ENCODE measurements around the gene PHLDB1.
"Not testable (repeated sequence)": the region's sequence is repeated elsewhere in the genome, so short reads cannot be mapped to it uniquely, and the experiment has no call there.

PHLDB1 gene

DNA sequence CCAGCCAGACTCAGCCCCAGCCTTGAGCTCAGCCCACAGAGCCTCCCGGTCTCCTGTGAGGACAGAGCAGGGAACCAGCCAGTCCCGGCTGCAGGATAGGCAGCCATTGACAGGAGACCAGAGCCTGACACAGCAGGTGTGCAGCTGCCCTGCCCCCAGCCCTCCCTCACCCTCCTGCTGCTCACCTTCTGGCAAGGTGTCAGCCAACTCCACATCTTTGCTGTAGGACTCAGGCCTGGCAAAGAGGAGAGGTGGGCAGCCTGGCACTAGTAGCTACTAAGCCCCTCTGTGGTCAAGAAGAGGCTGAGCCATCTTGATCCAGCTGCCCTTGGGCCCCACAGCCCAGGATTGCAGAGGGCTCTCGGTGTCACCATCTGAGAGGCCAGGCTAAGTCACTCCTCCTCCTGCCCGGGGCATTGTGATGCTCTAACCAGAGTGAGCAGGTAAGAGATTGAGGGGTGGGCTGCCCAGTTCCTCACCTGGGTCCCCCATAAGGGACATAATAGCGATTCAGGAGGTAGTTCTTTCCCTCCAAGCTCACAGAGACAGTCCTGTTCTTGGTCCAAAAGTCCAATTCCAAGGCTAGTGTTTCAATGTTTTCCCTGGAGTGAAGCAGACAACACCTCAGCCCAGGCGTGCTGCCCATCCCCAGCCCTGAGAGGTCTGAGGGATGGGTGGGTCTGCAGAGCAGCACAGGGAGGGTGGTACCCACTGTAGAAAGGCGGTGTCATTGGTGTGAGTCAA lies 53.4 kb downstream of the PHLDB1 start:
- peak; percentile 60 for DNase-seq

DNA sequence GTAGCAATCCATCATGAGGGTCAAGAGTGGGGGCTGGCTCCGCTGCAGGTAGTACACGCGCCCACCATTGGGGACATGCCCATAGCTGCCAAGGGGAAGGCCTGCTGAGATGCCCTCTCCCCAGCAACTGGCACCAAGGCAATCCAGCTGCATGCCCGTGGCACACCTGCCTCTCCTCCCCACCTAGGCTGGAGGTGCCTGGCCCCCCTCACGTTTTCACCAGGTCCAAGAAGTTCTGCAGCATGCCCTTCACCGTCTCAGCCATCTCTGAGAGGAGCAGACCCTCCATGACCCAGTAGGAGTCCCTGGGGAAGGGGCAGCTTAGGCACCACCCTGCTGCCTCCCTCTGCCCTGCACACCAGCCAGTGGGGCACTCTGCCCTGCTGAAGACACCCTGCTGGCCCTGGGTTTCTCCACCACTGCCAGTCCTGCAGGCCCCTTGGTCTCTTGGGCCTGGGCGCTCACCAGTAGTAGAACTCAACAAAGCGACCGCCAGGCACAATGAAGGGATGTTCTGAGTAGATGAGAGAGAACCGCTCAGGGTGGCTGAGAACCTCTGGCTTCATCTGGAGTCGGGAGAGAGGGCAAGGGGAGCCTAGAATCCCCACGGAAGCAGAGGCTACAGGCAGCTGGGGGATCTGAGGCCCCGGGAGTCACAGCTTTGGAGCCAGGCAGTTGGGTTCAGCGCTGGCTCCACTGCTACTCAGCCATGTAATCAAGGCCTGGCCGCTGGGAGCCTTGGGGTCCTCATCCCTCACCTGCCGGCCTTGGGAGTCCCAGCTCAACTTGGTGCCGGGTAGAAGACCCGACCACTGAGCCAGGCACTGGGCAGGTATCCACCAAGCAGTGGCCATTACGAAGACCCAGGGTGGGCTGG lies 54.2 kb downstream of the PHLDB1 start:
- no peak for DNase-seq

DNA sequence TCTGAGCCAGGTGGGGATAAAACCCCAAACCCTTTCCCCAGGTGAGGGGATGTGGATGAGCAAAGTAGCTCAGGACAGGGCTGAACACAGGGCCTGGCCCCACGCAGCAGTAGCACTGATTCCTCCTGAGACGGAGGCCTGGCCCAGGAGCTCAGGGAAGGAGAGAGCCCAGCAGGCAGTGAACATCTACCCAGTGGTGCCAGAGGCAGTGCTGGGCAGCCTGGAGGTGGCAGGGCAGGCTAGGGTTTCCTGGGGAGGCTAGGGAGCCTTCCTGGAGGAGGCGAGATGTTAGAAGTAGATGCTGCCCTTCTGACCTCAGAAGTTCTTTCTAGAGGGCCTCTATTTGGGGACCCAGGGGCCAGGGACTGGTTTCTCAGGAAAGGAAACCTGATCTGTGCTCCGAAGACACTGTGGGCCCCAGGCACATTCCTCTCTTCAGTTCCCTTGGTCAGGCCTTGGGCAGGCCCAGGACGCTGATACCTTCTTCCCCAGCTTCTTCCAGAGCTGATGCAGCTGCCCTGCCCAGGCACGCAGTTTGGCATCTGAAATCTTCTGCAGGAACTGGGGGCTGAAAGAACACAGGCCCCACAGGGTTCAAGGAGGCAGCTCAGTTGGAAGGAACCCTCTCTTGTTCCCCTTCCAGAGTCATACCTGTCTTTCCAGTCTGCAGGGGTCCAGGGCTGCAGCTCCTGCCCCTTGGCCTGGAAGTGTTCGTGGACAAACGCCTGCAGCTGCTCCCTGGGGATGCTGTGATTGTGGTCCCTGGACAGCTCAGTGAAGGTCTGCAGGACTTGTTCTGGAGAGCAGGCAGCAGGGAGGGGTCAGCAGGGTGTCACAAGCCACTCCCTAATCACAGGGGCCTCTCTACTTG lies 55.2 kb downstream of the PHLDB1 start:
- DNase-seq, result no peak

- DNase-seq, result no peak
Observed at GRCh38 chr11:118663381-118663780, 56.0 kb downstream of the PHLDB1 start.

- no peak for DNase-seq
Observed at GRCh38 chr11:118663902-118664301, 56.5 kb downstream of the PHLDB1 start.

- DNase-seq, result no peak
Observed at GRCh38 chr11:118666371-118666770, 59.0 kb downstream of the PHLDB1 start.

DNA sequence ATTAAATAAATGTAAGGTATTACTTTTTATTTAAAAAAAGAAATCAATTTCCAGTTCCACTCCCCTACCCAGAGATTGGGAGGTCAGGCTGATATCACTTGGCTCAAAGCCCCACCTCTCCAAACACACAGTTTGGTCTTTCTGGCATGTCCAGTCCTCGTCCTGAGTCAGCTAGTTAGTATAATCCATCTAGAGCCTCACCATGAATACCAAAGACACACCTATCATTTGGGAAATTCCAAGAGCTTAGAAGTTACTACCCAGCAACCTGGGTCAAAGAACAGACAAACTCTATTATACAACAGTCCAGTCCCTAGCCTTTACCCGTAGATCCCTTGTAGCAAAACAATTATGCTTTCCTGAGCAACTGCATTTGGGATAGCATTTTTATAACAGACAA lies 62.6 kb downstream of the PHLDB1 start:
- no peak for DNase-seq

DNA sequence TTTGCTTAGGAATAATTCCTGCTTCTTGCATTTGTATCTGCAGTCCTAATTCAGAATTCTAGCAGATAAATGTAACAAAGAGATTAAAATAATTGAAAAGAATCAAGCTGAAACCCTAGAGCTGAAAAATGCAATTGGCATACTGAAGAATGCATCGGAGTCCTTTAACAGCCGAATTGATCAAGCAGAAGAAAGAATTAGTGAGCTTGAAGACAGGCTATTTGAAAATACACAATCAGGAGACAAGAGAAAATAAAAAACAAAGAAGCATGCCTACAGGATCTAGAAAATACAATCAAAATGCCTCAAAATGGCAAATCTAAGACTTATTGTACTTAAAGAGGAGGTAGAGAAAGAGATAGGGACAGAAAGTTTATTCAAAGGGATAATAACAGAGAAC lies 63.8 kb downstream of the PHLDB1 start:
- DNase-seq, result no peak

DNA sequence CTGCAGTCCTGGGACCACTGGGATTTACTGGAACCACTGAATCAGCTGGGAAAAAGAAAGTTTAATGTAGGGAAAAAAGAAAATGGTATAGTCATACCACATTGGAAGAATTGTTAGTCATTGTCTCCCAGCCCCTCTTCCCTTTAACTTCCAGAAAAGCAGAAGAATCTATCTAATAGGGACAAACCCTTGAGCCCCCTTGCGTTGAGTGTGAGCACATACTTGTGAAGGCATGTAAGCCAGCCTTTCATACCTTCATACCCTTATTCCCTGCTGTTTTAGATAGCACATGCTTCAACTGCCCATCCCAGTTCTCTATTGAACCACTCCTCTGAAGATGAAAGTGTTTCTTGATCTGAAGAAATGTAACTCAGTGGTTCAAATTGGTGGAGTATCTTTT lies 65.4 kb downstream of the PHLDB1 start:
- no peak for DNase-seq

DNA sequence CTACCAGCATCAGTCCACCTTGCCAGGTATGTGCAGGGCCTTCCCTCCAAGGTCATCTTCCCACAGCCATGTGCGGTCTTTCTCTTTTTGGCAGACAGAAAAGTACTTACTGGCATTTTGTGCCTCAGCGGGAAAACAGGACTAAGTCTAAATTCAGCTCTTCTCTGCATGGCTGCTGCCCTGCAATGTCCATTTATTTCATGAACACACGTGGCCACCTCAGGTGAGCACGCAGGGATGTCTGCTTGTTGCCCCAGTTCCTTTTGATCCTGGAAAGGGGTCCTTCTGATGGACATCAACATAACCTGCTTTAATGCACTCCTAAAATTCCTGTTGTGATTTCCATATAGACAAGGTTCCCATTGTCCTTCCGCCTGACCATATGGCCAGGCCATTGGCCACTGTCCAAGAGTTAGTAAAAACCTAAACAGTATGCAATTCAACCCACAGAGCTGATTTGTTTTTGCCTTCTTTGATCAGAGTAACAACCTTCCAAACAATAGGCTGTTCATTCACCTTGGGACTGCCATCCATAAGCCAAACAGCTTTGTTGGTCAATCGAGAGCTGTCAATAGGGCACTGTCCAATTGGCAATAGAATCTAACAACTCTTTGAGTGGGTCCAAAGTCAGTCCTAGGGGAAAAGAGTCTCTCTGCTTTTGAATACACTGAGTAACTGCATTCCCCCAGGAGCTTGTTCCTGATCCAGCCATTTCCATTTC lies 66.1 kb downstream of the PHLDB1 start:
- no peak for DNase-seq

DNA sequence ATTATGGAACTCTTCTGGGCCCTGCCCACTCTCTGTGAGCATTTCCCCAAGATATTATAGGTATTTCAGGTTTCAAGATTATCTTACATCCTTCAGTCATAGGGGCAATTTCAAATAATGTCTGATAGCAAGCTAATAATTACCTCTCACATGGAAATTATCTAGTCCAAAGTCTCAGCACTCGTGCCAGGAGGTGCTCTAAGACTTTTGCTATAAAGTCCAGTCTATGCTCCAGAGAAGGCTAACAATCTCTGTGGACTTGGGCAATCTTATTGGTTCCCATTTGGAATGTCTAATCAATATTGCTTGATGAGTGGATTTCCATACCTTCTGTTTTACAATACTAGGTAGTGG lies 66.6 kb downstream of the PHLDB1 start:
- DNase-seq, result no peak

DNA sequence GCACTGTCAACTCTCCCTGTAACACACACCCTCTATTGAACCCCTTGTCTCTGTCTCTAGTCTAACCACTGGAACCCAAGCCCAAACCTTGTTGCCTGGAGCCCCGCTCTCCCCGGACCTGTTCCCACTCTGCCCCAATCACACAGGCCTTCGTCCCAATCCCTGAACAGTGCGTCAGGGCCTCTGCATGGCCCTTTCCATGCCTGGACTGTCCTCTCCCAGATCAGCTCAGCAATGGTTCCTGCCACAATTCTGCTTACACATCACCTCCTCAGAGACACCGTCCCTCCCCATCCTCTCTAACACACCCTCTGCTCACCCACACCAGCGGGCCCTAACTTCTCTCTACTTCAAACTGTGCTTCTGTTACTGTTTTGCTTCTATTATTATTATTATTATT lies 70.6 kb downstream of the PHLDB1 start:
- no peak for DNase-seq

DNA sequence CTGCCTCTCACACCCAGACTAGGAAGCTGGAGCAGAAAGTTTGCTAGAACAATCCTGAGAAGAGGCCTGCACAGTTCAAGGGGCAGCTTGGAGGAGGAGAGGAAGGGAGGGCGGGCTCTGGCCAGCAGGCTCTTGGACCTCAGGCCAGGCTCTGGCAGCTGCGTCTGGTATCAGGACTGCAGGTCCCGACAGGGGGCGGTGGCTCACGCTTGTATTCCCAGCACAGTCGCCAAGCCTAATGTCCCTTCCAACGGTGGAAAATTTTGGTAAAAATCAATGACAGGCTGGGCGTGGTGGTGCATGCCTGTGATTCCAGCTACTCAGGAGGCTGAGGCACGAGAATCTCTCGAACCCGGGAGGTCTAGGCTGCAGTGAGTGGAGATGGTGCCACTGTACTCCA lies 71.5 kb downstream of the PHLDB1 start:
- DNase-seq, result not testable (repeated sequence)

DNA sequence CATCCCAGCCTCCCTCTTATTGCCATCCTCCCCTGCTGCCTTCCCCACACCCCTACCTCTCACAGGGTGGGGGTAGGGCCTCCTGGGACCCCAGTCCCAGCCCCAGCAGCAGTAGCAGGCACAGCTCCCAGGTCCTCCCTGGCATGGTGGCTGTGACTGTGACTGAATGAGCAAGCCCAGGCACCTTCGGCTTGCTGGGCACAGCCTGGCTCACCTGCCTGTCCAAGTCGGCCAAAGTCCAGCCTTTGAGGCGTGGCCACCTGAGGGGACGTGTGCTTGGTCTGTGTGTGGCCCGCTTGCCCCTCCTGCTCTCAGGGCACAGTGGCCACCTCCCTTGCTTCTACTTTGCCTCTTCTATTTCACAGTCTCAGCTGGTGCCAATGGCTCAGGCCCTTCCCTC lies 72.1 kb downstream of the PHLDB1 start, which contains the start of gene TREH:
TSS of gene TREH (minus strand) at position 168 of the 400 bp plus-strand sequence. CDS start at position 145, 23 bp downstream.
- no peak for DNase-seq

- DNase-seq, result no peak
Observed at GRCh38 chr11:118682372-118682771, 75.0 kb downstream of the PHLDB1 start.

DNA sequence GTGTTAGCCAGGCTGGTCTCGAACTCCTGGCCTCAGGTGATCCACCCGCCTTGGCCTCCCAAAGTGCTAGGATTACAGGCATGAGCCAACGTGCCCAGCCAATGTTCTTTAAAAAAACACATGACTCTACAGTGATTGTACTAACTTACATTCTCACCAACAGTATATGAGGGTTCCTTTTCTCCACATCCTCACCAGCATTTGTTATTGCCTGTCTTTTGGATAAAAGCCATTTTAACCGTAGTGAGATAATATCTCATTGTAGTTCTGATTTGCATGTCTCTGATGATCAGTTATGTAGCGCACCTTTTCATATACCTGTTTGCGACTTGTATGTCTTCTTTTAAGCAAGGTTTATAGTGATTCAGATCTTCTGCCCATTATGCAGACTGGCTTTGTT lies 75.5 kb downstream of the PHLDB1 start:
- DNase-seq, result not testable (repeated sequence)

DNA sequence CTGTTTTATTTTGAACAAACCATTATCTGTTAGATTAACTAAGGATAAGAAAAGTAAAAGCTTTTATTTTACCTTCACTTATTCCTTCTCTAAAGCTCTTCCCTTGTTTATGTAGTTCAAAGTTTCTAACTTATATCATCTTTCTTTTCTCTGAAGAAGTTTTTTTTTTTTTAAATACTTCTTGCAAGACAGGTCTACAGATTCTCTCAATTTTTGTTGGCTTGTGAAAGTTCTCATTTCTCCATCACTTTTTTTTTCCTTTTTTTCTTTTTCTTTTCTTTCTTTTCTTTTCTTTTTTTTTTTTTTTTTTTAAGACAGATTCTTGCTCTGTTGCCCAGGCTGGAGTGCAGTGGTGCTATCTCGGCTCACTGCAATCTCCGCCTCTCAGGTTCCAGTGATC lies 76.8 kb downstream of the PHLDB1 start:
- DNase-seq, result no peak

- no peak for DNase-seq
Observed at GRCh38 chr11:118687906-118688305, 80.5 kb downstream of the PHLDB1 start.

DNA sequence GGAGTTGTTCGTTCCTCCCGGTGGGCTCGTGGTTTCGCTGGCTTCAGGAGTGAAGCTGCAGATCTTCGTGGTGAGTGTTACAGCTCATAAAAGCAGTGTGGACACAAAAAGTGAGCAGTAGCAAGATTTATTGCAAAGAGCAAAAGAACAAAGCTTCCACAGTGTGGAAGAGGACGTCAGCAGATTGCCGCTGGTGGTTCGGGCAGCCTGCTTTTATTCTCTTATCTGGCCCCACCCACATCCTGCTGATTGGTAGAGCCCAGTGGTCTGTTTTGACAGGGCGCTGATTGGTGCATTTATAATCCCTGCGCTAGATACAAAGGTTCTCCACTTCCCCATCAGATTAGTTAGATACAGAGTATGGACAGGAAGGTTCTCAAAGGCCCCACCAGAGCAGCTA lies 80.9 kb downstream of the PHLDB1 start:
- not testable (repeated sequence) for DNase-seq

GRCh38 chr11:118688851-118689502 lies 81.6 kb downstream of the PHLDB1 start:
- no peak for DNase-seq

- no peak for DNase-seq
Observed at GRCh38 chr11:118689503-118689851, 82.1 kb downstream of the PHLDB1 start.
